Adrenal gland (tissue), 12 donors: ENCODE data around the gene RBPJL. TPM values are rescaled to one million over a fixed set of nuclear protein-coding genes. Genes with fewer than 3 reads are reported as not detected.

Experiments
- DNase-seq, 7 donors: peaks; one replicate each; pipeline ENCODE4 v3.0.0-alpha.2; 2019 to 2020
- H3K27ac ChIP-seq, 5 donors: fragments of 200-600 bp; sonication (generic) in 4 of 5; 1 replicate in 3 of 5; 2 replicates in 2 of 5; pipeline versions ENCODE4 v1.5.1 to v1.8.0; 2016 to 2020; ENCODE audit warnings: mild to moderate bottlenecking in 1 of 5
- H3K27me3 ChIP-seq: fragments of 200-600 bp; 2 replicates; pipeline ENCODE4 v1.8.0; 2021
- H3K36me3 ChIP-seq, 2 donors: fragments of 200-600 bp; replicated peaks in 1 of 2; 1 replicate in 1 of 2; 2 replicates in 1 of 2; pipeline versions ENCODE4 v1.5.1 to v1.8.0; 2018 to 2022
- H3K4me1 ChIP-seq, 2 donors: fragments of 200-600 bp; replicated peaks in 1 of 2; 1 replicate in 1 of 2; 2 replicates in 1 of 2; pipeline versions ENCODE4 v1.5.1 to v1.8.0; 2018 to 2021
- H3K4me3 ChIP-seq, 4 donors: fragments of 200-600 bp; sonication (generic) in 3 of 4; one replicate each; pipeline ENCODE4 v1.5.1; 2016 to 2018
- H3K9me3 ChIP-seq, 3 donors: fragments of 200-600 bp; sonication (generic) in 1 of 3; replicated peaks in 1 of 3; 1 replicate in 2 of 3; 2 replicates in 1 of 3; pipeline versions ENCODE4 v1.5.1 to v1.8.0; 2016 to 2021
- POLR2A ChIP-seq, 2 donors: fragments of 450-650 bp; IDR thresholded peaks; one replicate each; pipeline ENCODE4 v1.6.1; 2017; ENCODE audit warnings: antibody characterized with exemption in 2 of 2, mild to moderate bottlenecking in 2 of 2, moderate library complexity in 1 of 2
- WGBS, 4 donors: extraction: QIAGEN DNeasy Blood & Tissue Kit in 2 of 4; methylation state at CpG; one replicate each; pipeline versions ENCODE4 v1.1.5 to v1.1.7; 2013 to 2017; 5-methylcytosine and 5-hydroxymethylcytosine counted together
- intact Hi-C, 2 donors: fragments of 100-400 bp; cut with DNase I; formaldehyde crosslinking; loops; one replicate each; pipeline versions ENCODE4 v1.14.1 to v1.15.0; 2022 to 2023
- polyA plus RNA-seq, 3 donors: library from polyadenylated mRNA; stranded (reverse); fragments of 200-250 nt in 2 of 3; fragments of 350-450 nt in 1 of 3; fragmentation: Illumina TruSeq in 1 of 3; extraction: RNeasy Lipid Tissue Mini Kit (QIAGEN cat#74804) in 1 of 3; gene quantifications; one replicate each; pipeline ENCODE4 v1.2.3, GENCODE V29; 2013 to 2014
- total RNA-seq, 9 donors: library from RNA; depleted of rRNA in 4 of 9; stranded (reverse); fragments of >200 nt in 4 of 9; fragments of 120-200 nt in 1 of 9; fragmentation: NEBNext Ultra II Directional in 1 of 9; extraction: Animal tissue kit (Norgen Biotek cat#: 25700) in 1 of 9; gene quantifications; one replicate each; pipeline versions ENCODE4 v1.1.0 to v1.2.4, GENCODE V29; 2013 to 2023
- TF ChIP-seq, protein P1 (sequence below), 6 experiments: fragments of 450-650 bp in 4 of 6; fragments of 200-600 bp in 2 of 6; sonication (generic) in 1 of 6; IDR thresholded peaks; 1 replicate in 5 of 6; 2 replicates in 1 of 6; pipeline versions ENCODE4 v1.5.1 to v1.8.0; 2016 to 2021; ENCODE audit warnings: antibody characterized with exemption in 6 of 6, mild to moderate bottlenecking in 2 of 6, moderate library complexity in 1 of 6
- donor health status: healthy with polysubstance abuse.
- donor health status: Bipolar disorder and iron deficiency.
- donor health status: DM: yes; HTN: yes; CAD: no.
- donor health status: DM: no; HTN: no; CAD: no.
- donor health status: DM: no; HTN: no; CAD: no.
- donor health status: DM: yes; HTN: yes; CAD: no.

RBPJL gene
- total and polyA plus RNA-seq, 12 donors = 0.03 to 0.06 TPM; not detected in 10

- no peak for DNase-seq
- WGBS, 4 donors = 93 to 100% (median 95%) methylated on average over 2 to 3 of the region's 3 CpGs
- Histone ChIP-seq H3K27ac (no peak overlapping the region), H3K4me1 (no peaks in the 10 kb centered on the region), H3K27me3 (no peaks in the 10 kb centered on the region), H3K36me3 (peaks cover 0 to 73% of the 10 kb centered on the region in 2 donors), H3K9me3 (no peaks in the 10 kb centered on the region), H3K4me3 (no peak overlapping the region)
- TF ChIP-seq POLR2A (IDR thresholded peaks at IDR 0.05) = no peak
- TF ChIP-seq, protein P1, sequence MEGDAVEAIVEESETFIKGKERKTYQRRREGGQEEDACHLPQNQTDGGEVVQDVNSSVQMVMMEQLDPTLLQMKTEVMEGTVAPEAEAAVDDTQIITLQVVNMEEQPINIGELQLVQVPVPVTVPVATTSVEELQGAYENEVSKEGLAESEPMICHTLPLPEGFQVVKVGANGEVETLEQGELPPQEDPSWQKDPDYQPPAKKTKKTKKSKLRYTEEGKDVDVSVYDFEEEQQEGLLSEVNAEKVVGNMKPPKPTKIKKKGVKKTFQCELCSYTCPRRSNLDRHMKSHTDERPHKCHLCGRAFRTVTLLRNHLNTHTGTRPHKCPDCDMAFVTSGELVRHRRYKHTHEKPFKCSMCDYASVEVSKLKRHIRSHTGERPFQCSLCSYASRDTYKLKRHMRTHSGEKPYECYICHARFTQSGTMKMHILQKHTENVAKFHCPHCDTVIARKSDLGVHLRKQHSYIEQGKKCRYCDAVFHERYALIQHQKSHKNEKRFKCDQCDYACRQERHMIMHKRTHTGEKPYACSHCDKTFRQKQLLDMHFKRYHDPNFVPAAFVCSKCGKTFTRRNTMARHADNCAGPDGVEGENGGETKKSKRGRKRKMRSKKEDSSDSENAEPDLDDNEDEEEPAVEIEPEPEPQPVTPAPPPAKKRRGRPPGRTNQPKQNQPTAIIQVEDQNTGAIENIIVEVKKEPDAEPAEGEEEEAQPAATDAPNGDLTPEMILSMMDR (IDR thresholded peaks at IDR 0.05) = no peak
- intact Hi-C loops = no loop called here
Observed at GRCh38 chr20:45330476-45330875, 23.8 kb downstream of the RBPJL start.

DNA sequence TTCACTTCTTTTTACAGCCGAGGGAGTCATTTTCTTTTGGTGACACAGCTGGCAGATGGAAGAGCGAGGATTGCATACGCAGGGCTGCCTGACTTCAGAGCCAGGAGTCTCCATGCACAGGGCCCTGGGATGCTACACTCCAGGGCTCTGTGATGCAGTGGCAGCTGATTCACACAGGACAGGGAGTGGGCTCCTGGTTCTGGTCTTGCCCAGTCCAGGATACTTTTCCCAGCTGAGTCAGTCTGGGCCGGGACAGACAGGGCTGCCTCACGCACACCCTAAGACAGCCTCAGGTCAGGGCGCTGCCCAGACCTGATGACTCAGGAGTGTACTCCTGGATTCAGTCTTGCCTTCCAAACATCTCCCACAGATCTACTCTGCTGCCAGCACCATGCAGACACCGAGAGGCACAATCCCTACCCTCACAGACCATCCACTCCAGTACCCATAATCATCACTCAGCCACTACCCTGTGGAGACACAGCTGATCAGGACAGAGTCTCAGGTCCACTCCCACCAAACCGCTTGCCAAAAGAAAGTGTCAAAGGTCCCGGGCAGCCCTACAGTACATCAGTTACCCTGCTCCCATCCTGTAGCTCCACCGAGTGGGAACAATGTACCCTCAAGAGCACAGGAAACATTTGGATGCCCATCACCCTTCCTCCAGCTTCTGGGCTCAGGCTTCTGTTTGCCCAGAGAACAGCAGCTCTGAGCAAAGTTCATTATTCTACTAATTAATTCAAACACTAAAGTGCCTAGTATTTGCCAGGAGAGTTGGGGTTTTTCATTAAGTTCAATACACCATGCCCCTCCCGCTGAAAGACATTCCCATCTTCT, 30.1 kb downstream of the RBPJL start:
- intact Hi-C loops = no loop called here
- peaks cover 0 to 21% of the 10 kb centered on the region in 2 donors for H3K36me3 ChIP-seq
- TF ChIP-seq, protein P1 (IDR thresholded peaks at IDR 0.05) = no peak
- TF ChIP-seq POLR2A (IDR thresholded peaks at IDR 0.05) = peak in 1 of 2 donors; percentile 83
- WGBS, 4 donors = 43 to 48% (median 45%) methylated on average over 11 of the region's 11 CpGs
- H3K9me3 ChIP-seq = no peaks in the 10 kb centered on the region
- H3K27ac ChIP-seq = peak overlapping the region; percentile 86 to 98 (median 94)
- H3K27me3 ChIP-seq = no peaks in the 10 kb centered on the region
- peak; percentile 74 to 94 (median 89) for DNase-seq
- H3K4me1 ChIP-seq = peaks cover 60 to 62% of the 10 kb centered on the region in 2 donors
- H3K4me3 ChIP-seq = no peak overlapping the region

DNA sequence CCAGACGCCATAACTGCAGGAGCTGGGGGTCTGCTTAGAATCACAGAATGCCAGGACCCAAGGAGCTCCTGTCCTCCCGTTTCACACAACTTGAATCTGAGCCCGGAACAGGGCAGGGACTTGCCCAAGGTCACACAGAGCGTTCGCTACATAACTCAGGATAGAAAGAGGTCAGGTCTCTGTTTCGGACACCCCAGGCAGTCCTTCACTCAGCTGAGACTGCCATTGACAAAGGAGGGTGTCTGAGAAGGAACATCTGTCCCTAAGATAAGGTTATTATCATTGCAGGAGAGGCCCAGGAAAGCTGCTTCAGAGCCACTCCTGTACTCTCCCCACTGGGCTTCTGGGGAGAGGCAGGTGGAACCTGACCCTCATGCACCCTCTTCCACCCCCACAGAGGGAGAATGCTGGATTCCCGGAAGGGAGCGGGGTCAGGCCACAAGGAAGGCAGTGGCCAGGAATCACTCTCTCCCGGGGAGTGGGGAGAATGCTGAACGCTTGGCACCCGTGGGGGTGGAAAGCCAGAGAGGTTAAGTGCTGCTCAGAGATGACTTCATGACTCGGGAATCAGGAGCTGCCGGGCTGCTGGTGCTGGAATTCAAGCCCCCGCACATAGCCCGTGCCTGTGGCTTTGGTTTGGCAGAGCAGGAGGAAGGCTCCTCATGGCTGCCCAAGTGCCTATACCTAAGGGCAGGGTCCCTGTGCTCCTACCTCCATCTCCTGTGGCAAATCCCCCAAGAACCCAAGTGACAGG, 30.9 kb downstream of the RBPJL start:
- 16 to 34% (median 25%) methylated on average over 11 to 15 of the region's 15 CpGs for WGBS, 4 donors
- peaks cover 0 to 17% of the 10 kb centered on the region in 2 donors for H3K36me3 ChIP-seq
- peak; percentile 59 to 87 (median 81) for DNase-seq
- H3K9me3 ChIP-seq = no peaks in the 10 kb centered on the region
- H3K4me3 ChIP-seq = no peak overlapping the region
- intact Hi-C loops = no loop called here
- peaks cover 68 to 69% of the 10 kb centered on the region in 2 donors for H3K4me1 ChIP-seq
- H3K27me3 ChIP-seq = no peaks in the 10 kb centered on the region
- H3K27ac ChIP-seq = peak overlapping the region; percentile 86 to 98 (median 94)
- TF ChIP-seq, protein P1 (IDR thresholded peaks at IDR 0.05) = no peak
- TF ChIP-seq POLR2A (IDR thresholded peaks at IDR 0.05) = peak; percentile 16 to 57
